ENCODE measurements around the gene PDE9A.

- TF ChIP-seq REST (IDR thresholded peaks at IDR 0.05; ENCODE audit: insufficient read depth in 1 of 2, low read depth in 2 of 2, low read length in 2 of 2), result no peak
- no peak for TF ChIP-seq TAF1 (IDR thresholded peaks at IDR 0.05; ENCODE audit: borderline replicate concordance, insufficient read depth, low read length)
Measured at GRCh38 chr21:42705746-42706374, 52.4 kb downstream of the PDE9A start.
